HEK293T (cell line): ENCODE results near the gene ZNF76.

Source experiments
- CTCF ChIA-PET: fragments of 350-600 bp; formaldehyde crosslinking; extraction: SDS; loops from one replicate; lab custom pipeline; 2021; ENCODE audit warnings: antibody characterized with exemption, inconsistent platforms; lab: Yijun Ruan, JAX
- POLR2A ChIA-PET: fragments of 350-600 bp; formaldehyde crosslinking; extraction: SDS; loops from one replicate; lab custom pipeline; 2020; ENCODE audit warnings: antibody characterized with exemption, inconsistent platforms; lab: Yijun Ruan, JAX
- DNase-seq: peaks from one replicate; pipeline ENCODE4 v3.0.0; 2012; ENCODE audit warnings: mixed read lengths; ENCODE audit errors: extremely low spot score
- ARNT ChIP-seq: fragments of 450-650 bp; IDR thresholded peaks from 2 replicates; pipeline ENCODE4 v1.6.1; 2017; ENCODE audit warnings: mild to moderate bottlenecking
- BHLHE40 ChIP-seq: fragments of 450-650 bp; IDR thresholded peaks from 2 replicates; pipeline ENCODE4 v1.6.1; 2016; ENCODE audit warnings: mild to moderate bottlenecking, moderate library complexity, borderline replicate concordance
- CTBP1 ChIP-seq: fragments of 450-650 bp; IDR thresholded peaks from 2 replicates; pipeline ENCODE4 v1.6.1; 2016; ENCODE audit warnings: borderline replicate concordance
- ELF4 ChIP-seq: fragments of 450-650 bp; IDR thresholded peaks from 2 replicates; pipeline ENCODE4 v1.6.1; 2017; ENCODE audit warnings: antibody characterized with exemption
- FOXA1 ChIP-seq: fragments of 450-650 bp; IDR thresholded peaks from 2 replicates; pipeline ENCODE4 v1.6.1; 2016; ENCODE audit warnings: mild to moderate bottlenecking
- FOXK2 ChIP-seq: fragments of 450-650 bp; IDR thresholded peaks from 2 replicates; pipeline ENCODE4 v1.6.1; 2016; ENCODE audit warnings: mild to moderate bottlenecking
- FOXM1 ChIP-seq: fragments of 450-650 bp; IDR thresholded peaks from 2 replicates; pipeline ENCODE4 v1.6.1; 2017; ENCODE audit warnings: mild to moderate bottlenecking, borderline replicate concordance
- HDGF ChIP-seq: fragments of 450-650 bp; IDR thresholded peaks from 2 replicates; pipeline ENCODE4 v1.6.1; 2017; ENCODE audit warnings: antibody characterized with exemption, borderline replicate concordance
- L3MBTL2 ChIP-seq: fragments of 450-650 bp; conservative IDR thresholded peaks from 2 replicates; pipeline ENCODE4 v1.6.1; 2016; ENCODE audit warnings: mild to moderate bottlenecking
- LEF1 ChIP-seq: fragments of 450-650 bp; IDR thresholded peaks from 2 replicates; pipeline ENCODE4 v1.6.1; 2017; ENCODE audit warnings: mild to moderate bottlenecking, borderline replicate concordance
- NFRKB ChIP-seq: fragments of 450-650 bp; IDR thresholded peaks from 2 replicates; pipeline ENCODE4 v1.6.1; 2016; ENCODE audit warnings: mild to moderate bottlenecking, moderate library complexity
- SP1 ChIP-seq: fragments of 450-650 bp; IDR thresholded peaks from 2 replicates; pipeline ENCODE4 v1.6.1; 2017
- SUZ12 ChIP-seq: fragments of 450-650 bp; IDR thresholded peaks from 2 replicates; pipeline ENCODE4 v1.6.1; 2016; ENCODE audit warnings: mild to moderate bottlenecking
- TARDBP ChIP-seq: fragments of 450-650 bp; IDR thresholded peaks from 2 replicates; pipeline ENCODE4 v1.6.1; 2016
- ZNF384 ChIP-seq: fragments of 450-650 bp; IDR thresholded peaks from 2 replicates; pipeline ENCODE4 v1.6.1; 2016
- TF ChIP-seq, protein P1 (sequence below): fragments of 450-650 bp; IDR thresholded peaks from 2 replicates; pipeline ENCODE4 v1.6.1; 2016

The ZNF76 gene

DNA sequence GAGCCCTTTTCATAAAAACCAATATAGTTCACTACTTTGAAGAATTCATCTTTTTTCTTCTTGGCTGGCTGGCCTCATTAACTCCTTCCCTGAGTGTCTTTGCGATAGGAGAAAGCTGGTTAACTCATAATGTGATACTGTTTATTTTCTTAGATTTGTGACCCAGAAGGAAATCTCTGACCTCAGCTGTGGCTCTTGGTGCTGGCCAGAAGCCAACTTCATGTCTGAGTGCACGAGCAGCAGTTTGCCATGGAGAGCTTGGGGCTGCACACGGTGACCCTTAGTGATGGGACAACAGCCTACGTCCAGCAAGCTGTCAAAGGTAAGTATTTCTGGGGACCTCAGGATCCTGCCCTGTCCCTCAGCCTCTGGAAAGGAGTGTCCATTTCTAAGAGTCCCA, 21.4 kb downstream of the ZNF76 start:
- CTCF ChIA-PET = interaction anchor here (1.1 kb wide), 1 partner anchor 16 kb away, joined by 3 read pairs; the partner anchor contains the start of gene DEF6

DNA sequence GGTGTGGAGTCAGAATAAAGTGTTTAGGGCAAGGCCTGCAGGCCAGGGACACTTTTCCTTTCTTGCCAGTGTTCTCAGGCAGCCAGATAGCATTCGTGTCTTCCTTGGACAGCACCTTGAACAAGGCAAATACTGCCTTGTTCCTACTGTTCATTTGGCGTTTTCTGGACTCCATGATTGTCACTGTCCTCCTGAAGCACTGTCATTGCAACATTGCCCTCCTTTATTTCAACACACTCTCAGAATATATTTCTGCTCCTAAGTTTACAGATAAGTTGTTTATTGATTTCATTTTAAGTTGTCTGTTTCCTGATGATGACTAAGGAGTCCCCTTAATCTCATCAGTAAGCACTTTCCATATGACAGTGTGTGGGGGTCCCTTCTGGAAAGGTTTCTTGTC, 22.9 kb downstream of the ZNF76 start:
- no peak for TF ChIP-seq TARDBP
- no peak for TF ChIP-seq NFRKB
- no peak for TF ChIP-seq FOXK2
- no peak for TF ChIP-seq L3MBTL2
- TF ChIP-seq FOXM1 = no peak
- TF ChIP-seq LEF1 = no peak
- no peak for TF ChIP-seq BHLHE40
- no peak for TF ChIP-seq SUZ12
- no peak for TF ChIP-seq SP1
- no peak for TF ChIP-seq HDGF
- TF ChIP-seq, protein P1, sequence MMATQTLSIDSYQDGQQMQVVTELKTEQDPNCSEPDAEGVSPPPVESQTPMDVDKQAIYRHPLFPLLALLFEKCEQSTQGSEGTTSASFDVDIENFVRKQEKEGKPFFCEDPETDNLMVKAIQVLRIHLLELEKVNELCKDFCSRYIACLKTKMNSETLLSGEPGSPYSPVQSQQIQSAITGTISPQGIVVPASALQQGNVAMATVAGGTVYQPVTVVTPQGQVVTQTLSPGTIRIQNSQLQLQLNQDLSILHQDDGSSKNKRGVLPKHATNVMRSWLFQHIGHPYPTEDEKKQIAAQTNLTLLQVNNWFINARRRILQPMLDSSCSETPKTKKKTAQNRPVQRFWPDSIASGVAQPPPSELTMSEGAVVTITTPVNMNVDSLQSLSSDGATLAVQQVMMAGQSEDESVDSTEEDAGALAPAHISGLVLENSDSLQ = no peak
- TF ChIP-seq ZNF384 = no peak
- TF ChIP-seq FOXA1 = no peak
- TF ChIP-seq CTBP1 = no peak
- no peak for TF ChIP-seq ELF4
- no peak for TF ChIP-seq ARNT
- POLR2A ChIA-PET = no interaction called here
- CTCF ChIA-PET = interaction anchor here (0.6 to 1.0 kb wide), 2 partner anchors 11 to 13 kb away, joined by 3 to 7 read pairs; no protein-coding TSS in a partner anchor
- no peak for DNase-seq

More for the DNA sequence above, 21.4 kb downstream of the ZNF76 start:
- TF ChIP-seq NFRKB (no peak), FOXA1 (no peak), TARDBP (no peak), L3MBTL2 (no peak), FOXK2 (no peak), SUZ12 (no peak), LEF1 (no peak), ELF4 (no peak), CTBP1 (no peak), HDGF (no peak), ZNF384 (no peak), ARNT (no peak), SP1 (no peak), FOXM1 (no peak), BHLHE40 (no peak)
- TF ChIP-seq, protein P1 = no peak
- POLR2A ChIA-PET = interaction anchor here (1.3 to 1.9 kb wide), 2 partner anchors 22 to 63 kb away, joined by 3 to 8 read pairs; partner anchors contain the start of gene ZNF76
- DNase-seq = peak; percentile 53

DNA sequence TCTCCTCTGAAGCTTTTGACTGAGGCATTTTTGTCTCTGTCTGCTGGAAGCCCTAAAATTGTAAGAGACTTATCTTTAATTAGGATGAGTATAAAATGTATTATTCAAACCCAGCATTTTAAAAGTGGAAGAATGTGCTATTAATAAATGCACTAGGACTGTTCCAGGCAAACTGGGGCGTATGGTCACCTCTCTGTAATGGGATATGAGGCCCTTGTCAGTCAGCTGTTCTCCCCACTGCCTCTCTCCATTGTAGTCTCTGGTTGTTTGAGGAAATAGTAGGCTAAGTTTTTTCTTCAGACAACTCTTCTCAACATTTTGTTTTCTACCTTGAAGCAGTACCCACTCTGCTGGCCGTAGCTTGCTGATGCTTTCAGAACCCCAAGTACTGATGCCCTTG, 23.8 kb downstream of the ZNF76 start:
- ChIA-PET POLR2A (no interaction called here), CTCF (interaction anchor here (0.6 to 0.7 kb wide), 2 partner anchors 8 to 12 kb away, joined by 3 to 7 read pairs; no protein-coding TSS in a partner anchor)
- DNase-seq = no peak
- no peak for TF ChIP-seq FOXA1
- TF ChIP-seq SUZ12 = no peak
- no peak for TF ChIP-seq FOXK2
- TF ChIP-seq FOXM1 = no peak
- no peak for TF ChIP-seq CTBP1

DNA sequence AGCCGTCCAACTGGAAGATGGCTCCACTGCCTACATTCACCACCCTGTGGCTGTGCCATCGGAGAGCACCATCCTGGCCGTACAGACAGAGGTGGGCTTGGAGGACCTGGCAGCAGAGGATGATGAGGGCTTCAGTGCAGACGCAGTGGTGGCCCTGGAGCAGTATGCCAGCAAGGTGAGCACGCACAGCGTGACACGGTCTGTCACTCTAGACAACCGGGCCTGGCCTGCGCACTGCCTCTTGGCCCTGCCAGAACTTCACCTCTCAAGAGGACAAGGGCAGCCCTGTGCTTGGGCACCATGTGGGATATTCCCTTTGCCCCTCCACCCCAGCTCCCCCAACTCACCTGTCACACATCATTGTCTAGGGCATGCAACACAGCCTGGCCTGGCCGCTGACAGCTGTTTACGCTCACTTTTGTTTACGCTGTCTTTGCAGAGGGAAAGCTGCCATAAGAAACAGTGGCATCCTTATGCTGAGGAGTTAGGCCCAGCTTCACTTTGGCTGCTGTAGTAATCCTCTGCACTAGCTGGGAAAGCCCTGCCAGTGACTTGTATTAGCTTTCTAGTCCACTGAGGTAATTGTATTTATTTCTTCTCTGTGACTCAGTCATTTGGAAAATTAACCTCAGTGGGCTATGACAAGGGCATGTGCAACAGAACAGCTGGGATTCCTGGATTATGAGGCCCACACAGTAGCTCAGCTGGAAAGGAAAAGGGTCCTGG, 28.3 kb downstream of the ZNF76 start:
- ChIA-PET POLR2A (interaction anchor here (1.2 to 1.4 kb wide), 2 partner anchors 20 to 29 kb away, joined by 4 to 5 read pairs; partner anchors contain the start of gene ZNF76), CTCF (interaction anchor here (0.7 kb wide), 1 partner anchor 381 kb away, joined by 5 read pairs; no protein-coding TSS in a partner anchor)
- DNase-seq = no peak
- TF ChIP-seq HDGF (no peak), SP1 (no peak), CTBP1 (no peak), FOXA1 (no peak), SUZ12 (no peak), ELF4 (no peak), L3MBTL2 (no peak), NFRKB (no peak), TARDBP (no peak), FOXK2 (no peak), ARNT (no peak), LEF1 (no peak), ZNF384 (no peak), FOXM1 (no peak), BHLHE40 (no peak)

DNA sequence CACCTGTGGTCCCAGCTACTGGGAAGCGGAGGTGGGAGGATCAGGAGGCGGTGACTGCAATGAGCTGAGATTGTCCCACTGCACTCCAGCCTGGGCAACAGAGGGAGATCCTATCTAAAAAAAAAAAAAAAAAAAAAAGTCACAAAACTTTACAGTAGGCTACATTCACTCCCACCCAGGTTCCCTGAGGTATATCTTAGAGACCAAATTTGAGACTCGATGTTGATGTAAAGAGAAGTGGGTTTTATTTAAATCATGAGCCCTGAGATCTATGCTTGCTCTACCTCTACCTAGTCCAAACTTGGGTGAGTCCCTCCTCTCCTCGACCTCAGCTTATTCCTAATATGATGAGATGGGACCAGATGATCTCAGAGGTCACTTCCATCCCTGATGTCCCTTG, 29.3 kb downstream of the ZNF76 start:
- TF ChIP-seq FOXK2 = no peak
- no peak for TF ChIP-seq HDGF
- no peak for TF ChIP-seq CTBP1
- TF ChIP-seq SP1 = no peak
- TF ChIP-seq ELF4 = no peak
- no peak for TF ChIP-seq ZNF384
- no peak for TF ChIP-seq FOXA1
- TF ChIP-seq, protein P1 = no peak
- TF ChIP-seq LEF1 = no peak
- TF ChIP-seq BHLHE40 = no peak
- no peak for TF ChIP-seq NFRKB
- TF ChIP-seq SUZ12 = no peak
- no peak for TF ChIP-seq TARDBP
- no peak for TF ChIP-seq FOXM1
- POLR2A ChIA-PET = interaction anchor here (0.8 to 1.2 kb wide), 3 partner anchors 29 to 177 kb away, joined by 3 to 5 read pairs (median 4); partner anchors contain the start of gene ZNF76
- no peak for DNase-seq
- CTCF ChIA-PET = interaction anchor here (0.7 to 0.9 kb wide), 3 partner anchors 9 to 380 kb away, joined by 3 to 5 read pairs (median 3); partner anchors contain the start of gene DEF6
